H9 (cell line): Measurements from ENCODE around the gene ZNF423. TPM values are rescaled to one million over a fixed set of nuclear protein-coding genes. Genes with fewer than 3 reads are reported as not detected.

Experiments
- DNase-seq: peaks from one replicate; pipeline ENCODE4 v3.0.0-alpha.2; 2017
- H2AFZ ChIP-seq: one replicate; pipeline ENCODE4 v1.6.1; 2013; ENCODE audit warnings: mild to moderate bottlenecking, low read length, control low read depth, moderate library complexity
- H2AK5ac ChIP-seq: 2 replicates; pipeline ENCODE4 v1.6.1; 2013; ENCODE audit warnings: low read length, control low read depth, mixed read lengths; ENCODE audit not compliant: insufficient read length
- H2BK120ac ChIP-seq: one replicate; pipeline ENCODE4 v1.6.1; 2013; ENCODE audit warnings: low read depth, mild to moderate bottlenecking, low read length, control low read depth, inconsistent platforms; ENCODE audit not compliant: poor library complexity, severe bottlenecking
- H2BK12ac ChIP-seq: 2 replicates; pipeline ENCODE4 v1.6.1; 2013; ENCODE audit warnings: low read length, control low read depth, mixed read lengths, low read depth; ENCODE audit not compliant: insufficient read length
- H2BK15ac ChIP-seq: 2 replicates; pipeline ENCODE4 v1.6.1; 2013; ENCODE audit warnings: low read depth, low read length, control low read depth
- H2BK20ac ChIP-seq: one replicate; pipeline ENCODE4 v1.6.1; 2013; ENCODE audit warnings: low read depth, mild to moderate bottlenecking, low read length, control low read depth, inconsistent platforms; ENCODE audit not compliant: poor library complexity, severe bottlenecking
- H2BK5ac ChIP-seq: 2 replicates; pipeline ENCODE4 v1.6.1; 2013; ENCODE audit warnings: low read length, control low read depth, mixed read lengths; ENCODE audit not compliant: insufficient read length
- H3K14ac ChIP-seq: 2 replicates; pipeline ENCODE4 v1.6.1; 2013; ENCODE audit warnings: low read length, control low read depth; ENCODE audit not compliant: insufficient read depth
- H3K18ac ChIP-seq: 2 replicates; pipeline ENCODE4 v1.6.1; 2013; ENCODE audit warnings: low read depth, mild to moderate bottlenecking, mixed read lengths, low read length, control low read depth; ENCODE audit not compliant: insufficient read length
- H3K23ac ChIP-seq: 2 replicates; pipeline ENCODE4 v1.6.1; 2013; ENCODE audit warnings: low read length, control low read depth, mixed read lengths, low read depth; ENCODE audit not compliant: insufficient read length
- H3K23me2 ChIP-seq: 2 replicates; pipeline ENCODE4 v1.6.1; 2013; ENCODE audit warnings: low read depth, mild to moderate bottlenecking, mixed read lengths, low read length, control low read depth; ENCODE audit not compliant: insufficient read length, poor library complexity, severe bottlenecking
- H3K27ac ChIP-seq: 2 replicates; pipeline ENCODE4 v1.5.1; 2013; ENCODE audit warnings: low read length, control low read depth, mixed read lengths, low read depth; ENCODE audit not compliant: insufficient read length
- H3K27me3 ChIP-seq: 2 replicates; pipeline ENCODE4 v1.6.1; 2013; ENCODE audit warnings: low read length, control low read depth, inconsistent platforms; ENCODE audit not compliant: insufficient read depth
- H3K4ac ChIP-seq: 2 replicates; pipeline ENCODE4 v1.6.1; 2013; ENCODE audit warnings: low read depth, mild to moderate bottlenecking, control low read depth, inconsistent platforms, low read length, moderate library complexity
- H3K4me1 ChIP-seq: 2 replicates; pipeline ENCODE4 v1.6.1; 2013; ENCODE audit warnings: low read length, control low read depth, inconsistent platforms; ENCODE audit not compliant: insufficient read depth
- H3K4me2 ChIP-seq: 2 replicates; pipeline ENCODE4 v1.6.1; 2013; ENCODE audit warnings: low read length, control low read depth, mixed read lengths; ENCODE audit not compliant: insufficient read length, insufficient read depth
- H3K56ac ChIP-seq: 2 replicates; pipeline ENCODE4 v1.6.1; 2013; ENCODE audit warnings: low read depth, mild to moderate bottlenecking, mixed read lengths, low read length, control low read depth; ENCODE audit not compliant: insufficient read length
- H3K79me1 ChIP-seq: 2 replicates; pipeline ENCODE4 v1.6.1; 2013; ENCODE audit warnings: low read depth, mild to moderate bottlenecking, moderate library complexity, low read length, control low read depth, inconsistent platforms; ENCODE audit not compliant: insufficient read depth, poor library complexity, severe bottlenecking
- H3K79me2 ChIP-seq: 2 replicates; pipeline ENCODE4 v1.6.1; 2013; ENCODE audit warnings: low read length, control low read depth, inconsistent platforms; ENCODE audit not compliant: insufficient read depth
- H3K9ac ChIP-seq: 2 replicates; pipeline ENCODE4 v1.6.1; 2013; ENCODE audit warnings: low read length, control low read depth, mixed read lengths; ENCODE audit not compliant: insufficient read length; ENCODE audit errors: extremely low read depth
- H3K9me3 ChIP-seq: one replicate; pipeline ENCODE4 v1.6.1; 2013; ENCODE audit warnings: low read depth, low read length, inconsistent platforms; ENCODE audit not compliant: control insufficient read depth
- H3T11ph ChIP-seq: one replicate; pipeline ENCODE4 v1.6.1; 2013; ENCODE audit warnings: mild to moderate bottlenecking, low read length, control low read depth, inconsistent platforms
- H4K20me1 ChIP-seq: one replicate; pipeline ENCODE4 v1.6.1; 2013; ENCODE audit not compliant: control insufficient read depth, insufficient read length, insufficient read depth
- H4K5ac ChIP-seq: 2 replicates; pipeline ENCODE4 v1.6.1; 2013; ENCODE audit warnings: low read depth, mild to moderate bottlenecking, mixed read lengths, low read length, control low read depth; ENCODE audit not compliant: insufficient read length
- H4K8ac ChIP-seq: replicated peaks from 2 replicates; pipeline ENCODE4 v1.6.1; 2013; ENCODE audit warnings: low read length, control low read depth, mixed read lengths, low read depth; ENCODE audit not compliant: insufficient read length
- H4K91ac ChIP-seq: 2 replicates; pipeline ENCODE4 v1.6.1; 2013; ENCODE audit warnings: low read depth, mild to moderate bottlenecking, moderate library complexity, mixed read lengths, low read length, control low read depth; ENCODE audit not compliant: insufficient read length
- H3K27ac Mint-ChIP-seq, 3 experiments: 2 replicates in 2 of 3; 3 replicates in 1 of 3; pipeline ENCODE4 v1.8.0; 2020 to 2021; ENCODE audit warnings: mixed read lengths in 3 of 3, mild to moderate bottlenecking in 1 of 3, moderate library complexity in 1 of 3
- H3K27me3 Mint-ChIP-seq: 2 replicates; pipeline ENCODE4 v1.8.0; 2021; ENCODE audit warnings: low read depth, mild to moderate bottlenecking, moderate library complexity, mixed read lengths
- H3K36me3 Mint-ChIP-seq, 3 experiments: 2 replicates in 2 of 3; 3 replicates in 1 of 3; pipeline ENCODE4 v1.8.0; 2020 to 2021; ENCODE audit warnings: low read depth in 3 of 3, mixed read lengths in 3 of 3; ENCODE audit not compliant: insufficient read depth in 1 of 3
- H3K4me1 Mint-ChIP-seq, 2 experiments: 2 replicates each; pipeline ENCODE4 v1.8.0; 2020; ENCODE audit warnings: mixed read lengths in 2 of 2
- H3K4me3 Mint-ChIP-seq, 2 experiments: 2 replicates in 1 of 2; 3 replicates in 1 of 2; pipeline ENCODE4 v1.8.0; 2020 to 2021; ENCODE audit warnings: mild to moderate bottlenecking in 2 of 2, mixed read lengths in 2 of 2, moderate library complexity in 1 of 2
- H3K9me3 Mint-ChIP-seq, 2 experiments: 2 replicates in 1 of 2; 3 replicates in 1 of 2; pipeline ENCODE4 v1.8.0; 2020; ENCODE audit warnings: mild to moderate bottlenecking in 2 of 2, mixed read lengths in 2 of 2, moderate library complexity in 1 of 2
- WGBS: extraction: QIAGEN DNeasy Blood & Tissue Kit; methylation state at CpG from one replicate; pipeline ENCODE4 v1.1.7; 2013; ENCODE audit warnings: missing lambda C conversion rate, low lambda C conversion rate, mixed read lengths; ENCODE audit not compliant: insufficient read length; ENCODE audit errors: extremely low coverage; 5-methylcytosine and 5-hydroxymethylcytosine counted together
- total RNA-seq: library from RNA; stranded (reverse); gene quantifications from 2 replicates; pipeline ENCODE4 v1.2.1, GENCODE V29; 2021
- TF ChIP-seq, protein P1 (sequence below): fragments of 200-600 bp; sonication (generic); conservative IDR thresholded peaks from 3 replicates; pipeline ENCODE4 v1.8.0; 2021; ENCODE audit warnings: antibody characterized with exemption, mild to moderate bottlenecking

The ZNF423 gene
- total RNA-seq, 1 experiment from 2014 or later, result 51.5 TPM

DNA sequence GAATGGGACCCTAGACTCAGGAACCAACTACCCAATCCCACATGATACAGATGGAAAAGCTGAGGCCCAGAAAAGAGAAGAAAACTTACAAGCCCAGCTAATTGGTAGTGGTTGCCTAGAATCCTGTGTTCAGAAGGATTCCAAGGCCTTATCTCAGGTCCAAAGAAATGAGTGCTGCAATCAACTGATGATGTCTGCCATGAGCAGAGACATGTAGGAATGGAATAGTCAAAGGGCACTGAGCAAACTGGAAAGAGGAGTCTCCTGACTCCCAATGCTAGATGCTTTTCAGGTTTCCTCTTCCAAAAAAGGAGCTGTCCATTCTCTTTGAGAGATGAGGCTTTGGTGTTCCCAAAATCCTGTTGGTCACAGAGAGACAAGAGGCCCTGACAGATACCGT lies 210.6 kb downstream of the ZNF423 start:
- Histone ChIP-seq H3K23me2 (no peaks in the 10 kb centered on the region), H3K27me3 (no peaks in the 10 kb centered on the region), H2BK120ac (no peak overlapping the region), H4K91ac (no peak overlapping the region), H4K8ac (no peak overlapping the region), H3K56ac (no peak overlapping the region), H3K9me3 (peaks cover 4% of the 10 kb centered on the region), H2BK20ac (no peak overlapping the region), H2BK15ac (no peak overlapping the region), H3K9ac (no peak overlapping the region), H2AK5ac (no peak overlapping the region), H3K4me1 (peaks cover 4% of the 10 kb centered on the region; the same call in 1 of the 2 replicates), H3K79me2 (no peaks in the 10 kb centered on the region), H3K4me2 (no peak overlapping the region), H3K4ac (no peak overlapping the region), H4K5ac (no peak overlapping the region), H2AFZ (no peak overlapping the region), H2BK12ac (no peak overlapping the region), H3K18ac (no peak overlapping the region), H2BK5ac (no peak overlapping the region), H3K79me1 (no peaks in the 10 kb centered on the region), H3K14ac (no peak overlapping the region), H4K20me1 (no peaks in the 10 kb centered on the region), H3K27ac (no peak overlapping the region), H3T11ph (no peak overlapping the region), H3K23ac (no peak overlapping the region)
- WGBS, result no CpG with 5 or more reads among the region's 1 CpG
- H3K27me3 Mint-ChIP-seq, result peaks cover 2% of the 10 kb centered on the region; the same call in 1 of the 2 replicates
- peaks cover 20 to 25% of the 10 kb centered on the region in 2 experiments for H3K9me3 Mint-ChIP-seq
- H3K36me3 Mint-ChIP-seq, result peaks cover 27 to 35% (median 28%) of the 10 kb centered on the region in 3 experiments
- no peak overlapping the region for H3K4me3 Mint-ChIP-seq
- peaks cover 28 to 39% of the 10 kb centered on the region in 2 experiments for H3K4me1 Mint-ChIP-seq
- no peak for DNase-seq
- TF ChIP-seq, protein P1, sequence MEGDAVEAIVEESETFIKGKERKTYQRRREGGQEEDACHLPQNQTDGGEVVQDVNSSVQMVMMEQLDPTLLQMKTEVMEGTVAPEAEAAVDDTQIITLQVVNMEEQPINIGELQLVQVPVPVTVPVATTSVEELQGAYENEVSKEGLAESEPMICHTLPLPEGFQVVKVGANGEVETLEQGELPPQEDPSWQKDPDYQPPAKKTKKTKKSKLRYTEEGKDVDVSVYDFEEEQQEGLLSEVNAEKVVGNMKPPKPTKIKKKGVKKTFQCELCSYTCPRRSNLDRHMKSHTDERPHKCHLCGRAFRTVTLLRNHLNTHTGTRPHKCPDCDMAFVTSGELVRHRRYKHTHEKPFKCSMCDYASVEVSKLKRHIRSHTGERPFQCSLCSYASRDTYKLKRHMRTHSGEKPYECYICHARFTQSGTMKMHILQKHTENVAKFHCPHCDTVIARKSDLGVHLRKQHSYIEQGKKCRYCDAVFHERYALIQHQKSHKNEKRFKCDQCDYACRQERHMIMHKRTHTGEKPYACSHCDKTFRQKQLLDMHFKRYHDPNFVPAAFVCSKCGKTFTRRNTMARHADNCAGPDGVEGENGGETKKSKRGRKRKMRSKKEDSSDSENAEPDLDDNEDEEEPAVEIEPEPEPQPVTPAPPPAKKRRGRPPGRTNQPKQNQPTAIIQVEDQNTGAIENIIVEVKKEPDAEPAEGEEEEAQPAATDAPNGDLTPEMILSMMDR, result no peak
- no peak overlapping the region for H3K27ac Mint-ChIP-seq
